Heart right ventricle (tissue), 16 donors: Measurements from ENCODE around the gene CKS1B. TPM values are rescaled to one million over a fixed set of nuclear protein-coding genes. Genes with fewer than 3 reads are reported as not detected.

Source experiments
- ATAC-seq, 8 donors: fragments of 200-7000 bp; cut with Tn5 transposase; one replicate each; pipeline ENCODE4 v1.9.1; 2020; ENCODE audit warnings: mild to moderate bottlenecking in 8 of 8, moderate library complexity in 8 of 8, moderate number of reproducible peaks in 1 of 8
- DNase-seq, 2 donors: peaks; one replicate each; pipeline ENCODE4 v3.0.0-alpha.2; 2020
- H3K27ac ChIP-seq, 10 donors: fragments of 200-600 bp; sonication (generic) in 2 of 10; one replicate each; pipeline versions ENCODE4 v1.5.0 to v1.8.0; 2020 to 2022; ENCODE audit warnings: mild to moderate bottlenecking in 3 of 10
- H3K27me3 ChIP-seq, 7 donors: fragments of 200-600 bp; one replicate each; pipeline ENCODE4 v1.8.0; 2021 to 2022; ENCODE audit warnings: mild to moderate bottlenecking in 2 of 7
- H3K36me3 ChIP-seq, 9 donors: fragments of 200-600 bp; sonication (generic) in 1 of 9; one replicate each; pipeline versions ENCODE4 v1.5.0 to v1.8.0; 2020 to 2022; ENCODE audit warnings: mild to moderate bottlenecking in 2 of 9
- H3K4me1 ChIP-seq, 9 donors: fragments of 200-600 bp; sonication (generic) in 1 of 9; one replicate each; pipeline versions ENCODE4 v1.5.0 to v1.8.0; 2020 to 2022; ENCODE audit warnings: mild to moderate bottlenecking in 4 of 9
- H3K4me3 ChIP-seq, 10 donors: fragments of 200-600 bp; sonication (generic) in 2 of 10; one replicate each; pipeline versions ENCODE4 v1.5.0 to v1.8.0; 2020 to 2022; ENCODE audit warnings: mild to moderate bottlenecking in 7 of 10, moderate library complexity in 2 of 10
- H3K9me3 ChIP-seq, 11 donors: fragments of 200-600 bp in 10 of 11; sonication (generic) in 2 of 11; one replicate each; pipeline versions ENCODE4 v1.5.0 to v1.8.0; 2013 to 2022; ENCODE audit warnings: mild to moderate bottlenecking in 2 of 11, control low read depth in 1 of 11, moderate library complexity in 1 of 11
- WGBS, 2 donors: extraction: QIAGEN DNeasy Blood & Tissue Kit; methylation state at CpG; one replicate each; pipeline ENCODE4 v1.1.7; 2013; ENCODE audit warnings: inconsistent platforms in 1 of 2; 5-methylcytosine and 5-hydroxymethylcytosine counted together
- intact Hi-C, 10 donors: fragments of 100-400 bp; cut with DNase I; formaldehyde crosslinking; loops; one replicate each; pipeline versions ENCODE4 v1.11.1 to v1.14.2; 2022
- polyA plus RNA-seq, 2 donors: library from polyadenylated mRNA; stranded (reverse); fragments of 200-250 nt; gene quantifications; one replicate each; pipeline ENCODE4 v1.2.3, GENCODE V29; 2013
- total RNA-seq, 10 donors: library from RNA; stranded (reverse); fragmentation: NEBNext Ultra II Directional in 3 of 10; extraction: Animal tissue kit (Norgen Biotek cat#: 25700) in 3 of 10; gene quantifications; one replicate each; pipeline versions ENCODE4 v1.2.1 to v1.2.4, GENCODE V29; 2021 to 2023
- TF ChIP-seq, protein P1 (sequence below), 9 donors: fragments of 200-600 bp; sonication (generic) in 2 of 9; IDR thresholded peaks; one replicate each; pipeline versions ENCODE4 v1.5.0 to v1.8.0; 2021 to 2022; ENCODE audit warnings: antibody characterized with exemption in 9 of 9, mild to moderate bottlenecking in 5 of 9, moderate library complexity in 1 of 9
- donor health status: Arrhythmogenic right ventricular cardiomyopathy.
- donor health status: ischemic (EF 13 %, LVEDD 7.1; RV severe dilation, severe dysfunction).
- donor health status: healthy with polysubstance abuse.
- donor health status: DM: no; HTN: yes; CAD: no.
- donor health status: DM: no; HTN: no; CAD: no.
- donor health status: ischemic (EF 25% LVEDD 6.9; RV normal size, moderate dysfunction).
- donor health status: ischemic (EF 25% LVEDD 5.7; RV mildly dilated, moderate dysfunction).
- donor health status: healthy.
- donor health status: DM: yes; HTN: yes; CAD: no.
- donor health status: Ischemic cardiomyopathy.
- donor health status: ischemic (EF 35%, LVEDD 5.7; RV mildly dilated, moderate dysfunction).
- donor health status: nonischemic (EF 11% LVEDD 7.7; RV severe dilation, severe dysfunction).
- donor health status: DM: yes; HTN: yes; CAD: no.
- donor health status: PGD.
- donor health status: ischemic (EF 29% LVEDD 5.4; RV normal size, mild dysfunction).
- donor health status: nonischemic (EF 23%, LVEDD 6.1; RV moderate dilation, normal function).

CKS1B gene
- total and polyA plus RNA-seq, 12 donors = 4.6 to 36.7 (median 17.5) TPM

DNA sequence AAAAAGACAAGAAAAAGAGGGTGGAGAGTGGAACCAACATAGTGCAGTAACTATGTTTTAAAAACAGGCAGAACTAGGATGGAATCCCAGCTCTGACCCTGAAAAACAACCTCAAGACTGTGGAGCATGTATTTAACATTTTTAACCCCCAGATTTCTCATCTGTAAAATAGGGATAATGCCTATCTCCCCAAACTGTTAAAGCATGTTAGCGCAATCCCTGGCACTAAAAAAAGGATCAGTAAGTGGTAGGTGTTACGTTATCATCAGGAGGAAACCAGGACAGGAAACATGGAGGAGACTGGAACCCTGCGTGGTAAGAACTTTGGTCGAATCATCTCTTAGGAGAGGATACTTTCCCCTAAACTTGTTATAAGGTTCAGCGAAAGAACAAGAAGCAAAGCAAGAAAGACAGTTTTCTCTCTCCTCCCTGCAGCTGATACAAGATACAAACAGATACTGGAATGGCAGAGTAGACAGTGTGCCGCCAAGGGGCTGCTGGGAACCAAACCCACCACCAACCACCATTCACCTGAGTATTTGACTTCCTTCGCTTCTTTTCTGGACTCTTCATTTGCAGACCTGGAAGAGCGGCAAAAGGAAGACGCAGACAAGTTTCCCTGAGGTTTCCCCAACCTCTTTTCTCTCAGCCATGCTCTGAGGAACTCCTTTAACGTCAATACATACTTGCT, 13.9 kb upstream of the CKS1B start:
- Histone ChIP-seq H3K4me3 (peak overlapping the region; percentile 81 to 99 (median 90)), H3K36me3 (peaks cover 0 to 52% (median 33%) of the 10 kb centered on the region in 9 donors), H3K4me1 (peaks cover 15 to 48% (median 36%) of the 10 kb centered on the region in 9 donors), H3K27ac (peak overlapping the region; percentile 96 to 100 (median 99)), H3K9me3 (no peaks in the 10 kb centered on the region), H3K27me3 (no peaks in the 10 kb centered on the region)
- DNase-seq = no peak
- ATAC-seq = no peak
- intact Hi-C loops = loop anchor here in 7 of 10 donors (2.0 to 5.0 kb wide), 4 partner anchors 37 to 57 kb away; partner anchors contain the start of gene ZBTB7B (in 1 of the 7)
- TF ChIP-seq, protein P1, sequence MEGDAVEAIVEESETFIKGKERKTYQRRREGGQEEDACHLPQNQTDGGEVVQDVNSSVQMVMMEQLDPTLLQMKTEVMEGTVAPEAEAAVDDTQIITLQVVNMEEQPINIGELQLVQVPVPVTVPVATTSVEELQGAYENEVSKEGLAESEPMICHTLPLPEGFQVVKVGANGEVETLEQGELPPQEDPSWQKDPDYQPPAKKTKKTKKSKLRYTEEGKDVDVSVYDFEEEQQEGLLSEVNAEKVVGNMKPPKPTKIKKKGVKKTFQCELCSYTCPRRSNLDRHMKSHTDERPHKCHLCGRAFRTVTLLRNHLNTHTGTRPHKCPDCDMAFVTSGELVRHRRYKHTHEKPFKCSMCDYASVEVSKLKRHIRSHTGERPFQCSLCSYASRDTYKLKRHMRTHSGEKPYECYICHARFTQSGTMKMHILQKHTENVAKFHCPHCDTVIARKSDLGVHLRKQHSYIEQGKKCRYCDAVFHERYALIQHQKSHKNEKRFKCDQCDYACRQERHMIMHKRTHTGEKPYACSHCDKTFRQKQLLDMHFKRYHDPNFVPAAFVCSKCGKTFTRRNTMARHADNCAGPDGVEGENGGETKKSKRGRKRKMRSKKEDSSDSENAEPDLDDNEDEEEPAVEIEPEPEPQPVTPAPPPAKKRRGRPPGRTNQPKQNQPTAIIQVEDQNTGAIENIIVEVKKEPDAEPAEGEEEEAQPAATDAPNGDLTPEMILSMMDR (IDR thresholded peaks at IDR 0.05) = no peak
- 35 to 36% methylated on average over 10 of the region's 10 CpGs for WGBS, 2 donors

DNA sequence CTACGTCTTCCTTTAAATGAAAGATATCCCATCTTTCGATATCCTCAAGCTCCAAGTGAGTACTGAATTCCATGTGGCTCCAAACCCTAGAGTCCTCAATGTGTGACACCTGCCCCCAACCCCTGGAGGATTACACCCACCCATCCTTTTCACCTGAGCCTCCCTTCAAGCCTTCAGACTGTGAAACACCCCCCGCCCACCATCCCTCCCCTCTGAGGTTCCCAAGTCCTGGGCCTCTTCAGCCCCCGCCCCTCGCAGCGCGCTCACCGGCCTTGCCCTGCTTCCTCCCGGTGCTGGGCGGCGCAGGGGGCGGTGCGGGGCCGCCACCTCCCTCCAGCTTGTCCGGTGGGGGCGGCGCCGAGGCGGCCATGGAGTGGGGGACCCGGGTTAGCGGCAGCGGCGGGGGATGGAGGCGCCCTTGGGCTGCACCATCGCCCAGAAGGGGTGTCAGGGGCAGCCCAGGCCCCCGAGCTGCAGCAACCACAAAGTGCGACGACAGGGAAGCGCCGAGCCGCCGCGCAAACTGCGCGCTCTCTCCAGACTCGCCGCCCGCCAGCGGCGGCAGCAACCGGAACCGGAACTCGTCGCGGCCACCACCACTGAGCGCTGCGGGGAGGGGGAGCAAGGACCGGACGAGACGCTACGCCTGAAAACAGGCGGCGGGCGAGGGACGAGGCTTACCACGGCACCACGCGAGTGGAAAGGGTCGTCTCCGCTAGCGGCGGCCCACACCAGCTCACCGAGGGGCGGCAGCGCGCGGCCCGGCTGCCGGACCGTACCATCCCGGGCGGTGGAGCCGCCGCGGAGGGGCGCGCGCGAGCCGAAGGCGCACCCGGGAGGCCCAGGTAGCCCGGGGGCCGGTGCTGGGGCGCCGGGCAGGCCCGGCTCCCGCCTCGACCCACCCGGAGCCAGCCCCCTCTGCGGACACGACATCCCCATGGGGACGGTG, 13.0 kb upstream of the CKS1B start, which contains the start of gene PYGO2:
TSS of gene PYGO2 (minus strand) at position 576 of the 949 bp plus-strand sequence. CDS start at position 370, 206 bp downstream.
- DNase-seq = peak; percentile 83 to 84
- WGBS, 2 donors = 0% methylated on average over 71 to 93 of the region's 93 CpGs
- no peaks in the 10 kb centered on the region for H3K9me3 ChIP-seq
- peak; percentile 84 to 90 (median 86) for ATAC-seq
- TF ChIP-seq, protein P1 (IDR thresholded peaks at IDR 0.05) = peak; percentile 41 to 80 (median 62)
- peaks cover 14 to 49% (median 33%) of the 10 kb centered on the region in 9 donors for H3K4me1 ChIP-seq
- peak within 1 kb of the TSS; percentile 96 to 100 (median 99) for H3K27ac ChIP-seq
- H3K4me3 ChIP-seq = peak within 1 kb of the TSS; percentile 81 to 99 (median 90)
- no peaks in the 10 kb centered on the region for H3K27me3 ChIP-seq
- peaks cover 0 to 61% (median 42%) of the 10 kb centered on the region in 9 donors for H3K36me3 ChIP-seq
- intact Hi-C loops = loop anchor here in 7 of 10 donors (2.0 to 5.0 kb wide), 4 partner anchors 36 to 56 kb away; partner anchors contain the start of gene ZBTB7B (in 1 of the 7)

GRCh38 chr1:154962156-154962749, 12.2 kb upstream of the CKS1B start:
- intact Hi-C loops = loop anchor here in 7 of 10 donors (5.0 kb wide), 3 partner anchors 35 to 55 kb away; partner anchors contain the start of gene ZBTB7B (in 1 of the 7)

More at GRCh38 chr1:154962156-154962749, 12.2 kb upstream of the CKS1B start:
- H3K36me3 ChIP-seq = peaks cover 0 to 69% (median 50%) of the 10 kb centered on the region in 9 donors
- no peaks in the 10 kb centered on the region for H3K9me3 ChIP-seq
- DNase-seq = no peak
- peak in 6 of 8 donors; percentile 9 to 25 (median 23) for ATAC-seq
- TF ChIP-seq, protein P1 (IDR thresholded peaks at IDR 0.05) = no peak
- H3K27ac ChIP-seq = peak overlapping the region; percentile 96 to 100 (median 99)
- H3K4me1 ChIP-seq = peaks cover 12 to 49% (median 32%) of the 10 kb centered on the region in 9 donors
- no peaks in the 10 kb centered on the region for H3K27me3 ChIP-seq
- WGBS, 2 donors = 4 to 5% methylated on average over 25 of the region's 25 CpGs
- peak overlapping the region; percentile 81 to 99 (median 90) for H3K4me3 ChIP-seq
